ENCODE measurements around the gene TAL2.

GRCh38 chr9:105656131-105656921 is 5.9 kb upstream of the TAL2 start:
- TF ChIP-seq, protein P1, sequence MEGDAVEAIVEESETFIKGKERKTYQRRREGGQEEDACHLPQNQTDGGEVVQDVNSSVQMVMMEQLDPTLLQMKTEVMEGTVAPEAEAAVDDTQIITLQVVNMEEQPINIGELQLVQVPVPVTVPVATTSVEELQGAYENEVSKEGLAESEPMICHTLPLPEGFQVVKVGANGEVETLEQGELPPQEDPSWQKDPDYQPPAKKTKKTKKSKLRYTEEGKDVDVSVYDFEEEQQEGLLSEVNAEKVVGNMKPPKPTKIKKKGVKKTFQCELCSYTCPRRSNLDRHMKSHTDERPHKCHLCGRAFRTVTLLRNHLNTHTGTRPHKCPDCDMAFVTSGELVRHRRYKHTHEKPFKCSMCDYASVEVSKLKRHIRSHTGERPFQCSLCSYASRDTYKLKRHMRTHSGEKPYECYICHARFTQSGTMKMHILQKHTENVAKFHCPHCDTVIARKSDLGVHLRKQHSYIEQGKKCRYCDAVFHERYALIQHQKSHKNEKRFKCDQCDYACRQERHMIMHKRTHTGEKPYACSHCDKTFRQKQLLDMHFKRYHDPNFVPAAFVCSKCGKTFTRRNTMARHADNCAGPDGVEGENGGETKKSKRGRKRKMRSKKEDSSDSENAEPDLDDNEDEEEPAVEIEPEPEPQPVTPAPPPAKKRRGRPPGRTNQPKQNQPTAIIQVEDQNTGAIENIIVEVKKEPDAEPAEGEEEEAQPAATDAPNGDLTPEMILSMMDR (tag by site-specific recombination; IDR thresholded peaks at IDR 0.05), result no peak
- TF ChIP-seq, protein P2, sequence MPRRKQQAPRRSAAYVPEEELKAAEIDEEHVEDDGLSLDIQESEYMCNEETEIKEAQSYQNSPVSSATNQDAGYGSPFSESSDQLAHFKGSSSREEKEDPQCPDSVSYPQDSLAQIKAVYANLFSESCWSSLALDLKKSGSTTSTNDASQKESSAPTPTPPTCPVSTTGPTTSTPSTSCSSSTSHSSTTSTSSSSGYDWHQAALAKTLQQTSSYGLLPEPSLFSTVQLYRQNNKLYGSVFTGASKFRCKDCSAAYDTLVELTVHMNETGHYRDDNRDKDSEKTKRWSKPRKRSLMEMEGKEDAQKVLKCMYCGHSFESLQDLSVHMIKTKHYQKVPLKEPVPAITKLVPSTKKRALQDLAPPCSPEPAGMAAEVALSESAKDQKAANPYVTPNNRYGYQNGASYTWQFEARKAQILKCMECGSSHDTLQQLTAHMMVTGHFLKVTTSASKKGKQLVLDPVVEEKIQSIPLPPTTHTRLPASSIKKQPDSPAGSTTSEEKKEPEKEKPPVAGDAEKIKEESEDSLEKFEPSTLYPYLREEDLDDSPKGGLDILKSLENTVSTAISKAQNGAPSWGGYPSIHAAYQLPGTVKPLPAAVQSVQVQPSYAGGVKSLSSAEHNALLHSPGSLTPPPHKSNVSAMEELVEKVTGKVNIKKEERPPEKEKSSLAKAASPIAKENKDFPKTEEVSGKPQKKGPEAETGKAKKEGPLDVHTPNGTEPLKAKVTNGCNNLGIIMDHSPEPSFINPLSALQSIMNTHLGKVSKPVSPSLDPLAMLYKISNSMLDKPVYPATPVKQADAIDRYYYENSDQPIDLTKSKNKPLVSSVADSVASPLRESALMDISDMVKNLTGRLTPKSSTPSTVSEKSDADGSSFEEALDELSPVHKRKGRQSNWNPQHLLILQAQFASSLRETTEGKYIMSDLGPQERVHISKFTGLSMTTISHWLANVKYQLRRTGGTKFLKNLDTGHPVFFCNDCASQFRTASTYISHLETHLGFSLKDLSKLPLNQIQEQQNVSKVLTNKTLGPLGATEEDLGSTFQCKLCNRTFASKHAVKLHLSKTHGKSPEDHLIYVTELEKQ (tag by site-specific recombination; IDR thresholded peaks at IDR 0.05; ENCODE audit: borderline replicate concordance), result no peak
- TF ChIP-seq, protein P3, sequence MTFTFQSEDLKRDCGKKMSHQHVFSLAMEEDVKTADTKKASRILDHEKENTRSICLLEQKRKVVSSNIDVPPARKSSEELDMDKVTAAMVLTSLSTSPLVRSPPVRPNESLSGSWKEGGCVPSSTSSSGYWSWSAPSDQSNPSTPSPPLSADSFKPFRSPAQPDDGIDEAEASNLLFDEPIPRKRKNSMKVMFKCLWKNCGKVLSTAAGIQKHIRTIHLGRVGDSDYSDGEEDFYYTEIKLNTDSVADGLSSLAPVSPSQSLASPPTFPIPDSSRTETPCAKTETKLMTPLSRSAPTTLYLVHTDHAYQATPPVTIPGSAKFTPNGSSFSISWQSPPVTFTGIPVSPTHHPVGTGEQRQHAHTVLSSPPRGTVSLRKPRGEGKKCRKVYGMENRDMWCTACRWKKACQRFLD (tag by site-specific recombination; IDR thresholded peaks at IDR 0.05), result no peak
- TF ChIP-seq SP2 (tag by site-specific recombination; IDR thresholded peaks at IDR 0.05) (no peak), ZNF555 (tag by site-specific recombination; conservative IDR thresholded peaks at IDR 0.05) (no peak), ZNF747 (tag by site-specific recombination; IDR thresholded peaks at IDR 0.05) (no peak), ZNF274 (IDR thresholded peaks at IDR 0.05; ENCODE audit: low read length) (no peak), ZNF274 (tag by site-specific recombination; IDR thresholded peaks at IDR 0.05; ENCODE audit: borderline replicate concordance) (no peak), ZNF670 (tag by site-specific recombination; IDR thresholded peaks at IDR 0.05; ENCODE audit: low read depth) (no peak)
- TF ChIP-seq, protein P4, sequence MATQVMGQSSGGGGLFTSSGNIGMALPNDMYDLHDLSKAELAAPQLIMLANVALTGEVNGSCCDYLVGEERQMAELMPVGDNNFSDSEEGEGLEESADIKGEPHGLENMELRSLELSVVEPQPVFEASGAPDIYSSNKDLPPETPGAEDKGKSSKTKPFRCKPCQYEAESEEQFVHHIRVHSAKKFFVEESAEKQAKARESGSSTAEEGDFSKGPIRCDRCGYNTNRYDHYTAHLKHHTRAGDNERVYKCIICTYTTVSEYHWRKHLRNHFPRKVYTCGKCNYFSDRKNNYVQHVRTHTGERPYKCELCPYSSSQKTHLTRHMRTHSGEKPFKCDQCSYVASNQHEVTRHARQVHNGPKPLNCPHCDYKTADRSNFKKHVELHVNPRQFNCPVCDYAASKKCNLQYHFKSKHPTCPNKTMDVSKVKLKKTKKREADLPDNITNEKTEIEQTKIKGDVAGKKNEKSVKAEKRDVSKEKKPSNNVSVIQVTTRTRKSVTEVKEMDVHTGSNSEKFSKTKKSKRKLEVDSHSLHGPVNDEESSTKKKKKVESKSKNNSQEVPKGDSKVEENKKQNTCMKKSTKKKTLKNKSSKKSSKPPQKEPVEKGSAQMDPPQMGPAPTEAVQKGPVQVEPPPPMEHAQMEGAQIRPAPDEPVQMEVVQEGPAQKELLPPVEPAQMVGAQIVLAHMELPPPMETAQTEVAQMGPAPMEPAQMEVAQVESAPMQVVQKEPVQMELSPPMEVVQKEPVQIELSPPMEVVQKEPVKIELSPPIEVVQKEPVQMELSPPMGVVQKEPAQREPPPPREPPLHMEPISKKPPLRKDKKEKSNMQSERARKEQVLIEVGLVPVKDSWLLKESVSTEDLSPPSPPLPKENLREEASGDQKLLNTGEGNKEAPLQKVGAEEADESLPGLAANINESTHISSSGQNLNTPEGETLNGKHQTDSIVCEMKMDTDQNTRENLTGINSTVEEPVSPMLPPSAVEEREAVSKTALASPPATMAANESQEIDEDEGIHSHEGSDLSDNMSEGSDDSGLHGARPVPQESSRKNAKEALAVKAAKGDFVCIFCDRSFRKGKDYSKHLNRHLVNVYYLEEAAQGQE (tag by site-specific recombination; IDR thresholded peaks at IDR 0.05), result no peak
- TF ChIP-seq, protein P5, sequence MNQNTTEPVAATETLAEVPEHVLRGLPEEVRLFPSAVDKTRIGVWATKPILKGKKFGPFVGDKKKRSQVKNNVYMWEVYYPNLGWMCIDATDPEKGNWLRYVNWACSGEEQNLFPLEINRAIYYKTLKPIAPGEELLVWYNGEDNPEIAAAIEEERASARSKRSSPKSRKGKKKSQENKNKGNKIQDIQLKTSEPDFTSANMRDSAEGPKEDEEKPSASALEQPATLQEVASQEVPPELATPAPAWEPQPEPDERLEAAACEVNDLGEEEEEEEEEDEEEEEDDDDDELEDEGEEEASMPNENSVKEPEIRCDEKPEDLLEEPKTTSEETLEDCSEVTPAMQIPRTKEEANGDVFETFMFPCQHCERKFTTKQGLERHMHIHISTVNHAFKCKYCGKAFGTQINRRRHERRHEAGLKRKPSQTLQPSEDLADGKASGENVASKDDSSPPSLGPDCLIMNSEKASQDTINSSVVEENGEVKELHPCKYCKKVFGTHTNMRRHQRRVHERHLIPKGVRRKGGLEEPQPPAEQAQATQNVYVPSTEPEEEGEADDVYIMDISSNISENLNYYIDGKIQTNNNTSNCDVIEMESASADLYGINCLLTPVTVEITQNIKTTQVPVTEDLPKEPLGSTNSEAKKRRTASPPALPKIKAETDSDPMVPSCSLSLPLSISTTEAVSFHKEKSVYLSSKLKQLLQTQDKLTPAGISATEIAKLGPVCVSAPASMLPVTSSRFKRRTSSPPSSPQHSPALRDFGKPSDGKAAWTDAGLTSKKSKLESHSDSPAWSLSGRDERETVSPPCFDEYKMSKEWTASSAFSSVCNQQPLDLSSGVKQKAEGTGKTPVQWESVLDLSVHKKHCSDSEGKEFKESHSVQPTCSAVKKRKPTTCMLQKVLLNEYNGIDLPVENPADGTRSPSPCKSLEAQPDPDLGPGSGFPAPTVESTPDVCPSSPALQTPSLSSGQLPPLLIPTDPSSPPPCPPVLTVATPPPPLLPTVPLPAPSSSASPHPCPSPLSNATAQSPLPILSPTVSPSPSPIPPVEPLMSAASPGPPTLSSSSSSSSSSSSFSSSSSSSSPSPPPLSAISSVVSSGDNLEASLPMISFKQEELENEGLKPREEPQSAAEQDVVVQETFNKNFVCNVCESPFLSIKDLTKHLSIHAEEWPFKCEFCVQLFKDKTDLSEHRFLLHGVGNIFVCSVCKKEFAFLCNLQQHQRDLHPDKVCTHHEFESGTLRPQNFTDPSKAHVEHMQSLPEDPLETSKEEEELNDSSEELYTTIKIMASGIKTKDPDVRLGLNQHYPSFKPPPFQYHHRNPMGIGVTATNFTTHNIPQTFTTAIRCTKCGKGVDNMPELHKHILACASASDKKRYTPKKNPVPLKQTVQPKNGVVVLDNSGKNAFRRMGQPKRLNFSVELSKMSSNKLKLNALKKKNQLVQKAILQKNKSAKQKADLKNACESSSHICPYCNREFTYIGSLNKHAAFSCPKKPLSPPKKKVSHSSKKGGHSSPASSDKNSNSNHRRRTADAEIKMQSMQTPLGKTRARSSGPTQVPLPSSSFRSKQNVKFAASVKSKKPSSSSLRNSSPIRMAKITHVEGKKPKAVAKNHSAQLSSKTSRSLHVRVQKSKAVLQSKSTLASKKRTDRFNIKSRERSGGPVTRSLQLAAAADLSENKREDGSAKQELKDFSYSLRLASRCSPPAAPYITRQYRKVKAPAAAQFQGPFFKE (tag by site-specific recombination; IDR thresholded peaks at IDR 0.05; ENCODE audit: borderline replicate concordance), result no peak
